Loucy (cell line): ENCODE measurements around the gene SHISAL1.

Source experiments
- CTCF ChIP-seq: fragments of 200-600 bp; sonication (generic); conservative IDR thresholded peaks from 2 replicates; pipeline ENCODE4 v1.5.1; 2014; ENCODE audit warnings: mild to moderate bottlenecking, antibody characterized with exemption, low read length
- EZH2phosphoT487 ChIP-seq: fragments of 200-600 bp; IDR thresholded peaks from 2 replicates; pipeline ENCODE4 v1.6.1; 2018; ENCODE audit warnings: antibody characterized with exemption, mild to moderate bottlenecking, moderate library complexity, borderline replicate concordance

- TF ChIP-seq CTCF (no peak), EZH2phosphoT487 (no peak)
These were observed 56.7 kb downstream of the SHISAL1 start for GRCh38 chr22:44256085-44256484.
